Fibroblast of lung (primary cell): ENCODE results near the gene PC.

ENCODE experiments used
- EZH2 ChIP-seq: IDR thresholded peaks from 2 replicates; pipeline ENCODE4 v1.5.1; 2012; ENCODE audit warnings: low read length, control low read depth, mild to moderate bottlenecking; ENCODE audit errors: missing control alignments
- TF ChIP-seq, protein P1 (sequence below), 2 donors: IDR thresholded peaks in 1 of 2; conservative IDR thresholded peaks in 1 of 2; 1 replicate in 1 of 2; 2 replicates in 1 of 2; pipeline ENCODE4 v1.5.1; 2011 to 2012; ENCODE audit warnings: low read length in 2 of 2, control low read depth in 1 of 2, inconsistent platforms in 1 of 2, low read depth in 1 of 2, mild to moderate bottlenecking in 1 of 2

DNA sequence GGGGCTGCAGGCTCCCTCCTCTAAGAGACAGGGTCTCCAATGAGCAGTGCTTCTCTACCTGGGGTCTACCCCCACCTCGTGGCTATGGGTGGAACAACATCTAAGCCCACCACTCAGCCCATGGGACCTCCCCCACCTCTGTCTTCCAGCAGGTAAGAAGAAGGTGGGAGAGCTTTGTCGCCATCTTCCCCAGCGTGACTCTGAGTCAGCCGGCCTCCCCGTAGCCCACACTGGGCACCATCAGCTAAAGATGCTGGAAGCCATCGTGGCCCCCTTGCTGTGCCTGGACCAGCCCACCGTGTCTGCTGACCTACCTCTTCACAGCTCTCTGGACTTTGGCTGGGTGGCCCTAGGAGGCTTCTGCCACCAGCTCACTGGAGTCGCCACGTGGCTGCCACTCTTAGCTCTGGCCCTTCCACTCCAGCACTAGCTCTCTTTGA lies 17.9 kb upstream of the PC start:
- TF ChIP-seq, protein P1, sequence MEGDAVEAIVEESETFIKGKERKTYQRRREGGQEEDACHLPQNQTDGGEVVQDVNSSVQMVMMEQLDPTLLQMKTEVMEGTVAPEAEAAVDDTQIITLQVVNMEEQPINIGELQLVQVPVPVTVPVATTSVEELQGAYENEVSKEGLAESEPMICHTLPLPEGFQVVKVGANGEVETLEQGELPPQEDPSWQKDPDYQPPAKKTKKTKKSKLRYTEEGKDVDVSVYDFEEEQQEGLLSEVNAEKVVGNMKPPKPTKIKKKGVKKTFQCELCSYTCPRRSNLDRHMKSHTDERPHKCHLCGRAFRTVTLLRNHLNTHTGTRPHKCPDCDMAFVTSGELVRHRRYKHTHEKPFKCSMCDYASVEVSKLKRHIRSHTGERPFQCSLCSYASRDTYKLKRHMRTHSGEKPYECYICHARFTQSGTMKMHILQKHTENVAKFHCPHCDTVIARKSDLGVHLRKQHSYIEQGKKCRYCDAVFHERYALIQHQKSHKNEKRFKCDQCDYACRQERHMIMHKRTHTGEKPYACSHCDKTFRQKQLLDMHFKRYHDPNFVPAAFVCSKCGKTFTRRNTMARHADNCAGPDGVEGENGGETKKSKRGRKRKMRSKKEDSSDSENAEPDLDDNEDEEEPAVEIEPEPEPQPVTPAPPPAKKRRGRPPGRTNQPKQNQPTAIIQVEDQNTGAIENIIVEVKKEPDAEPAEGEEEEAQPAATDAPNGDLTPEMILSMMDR (conservative IDR thresholded peaks at IDR 0.05 in 1 of 2, IDR thresholded peaks at IDR 0.05 in 1 of 2; ENCODE audit: low read depth in 1 of 2, low read length in 2 of 2), result peak; percentile 70 to 84
- no peak for TF ChIP-seq EZH2
